Tibial nerve (tissue), 4 donors: ENCODE data around the gene TSSK6.

Experiments
- CTCF ChIP-seq, 5 experiments: fragments of 200-600 bp in 3 of 5; fragments of 450-650 bp in 2 of 5; sonication (generic) in 3 of 5; IDR thresholded peaks; one replicate each; pipeline ENCODE4 v1.5.1; 2016 to 2019; ENCODE audit warnings: antibody characterized with exemption in 5 of 5, mild to moderate bottlenecking in 3 of 5, moderate library complexity in 2 of 5
- EP300 ChIP-seq, 2 donors: sonication (generic); formaldehyde crosslinking; IDR thresholded peaks; one replicate each; pipeline ENCODE4 v1.6.1; 2017; ENCODE audit warnings: antibody characterized with exemption in 2 of 2, mild to moderate bottlenecking in 1 of 2
- POLR2A ChIP-seq, 2 donors: fragments of 450-650 bp; IDR thresholded peaks; one replicate each; pipeline ENCODE4 v1.6.1; 2017; ENCODE audit warnings: antibody characterized with exemption in 2 of 2, mild to moderate bottlenecking in 2 of 2, moderate library complexity in 2 of 2

GRCh38 chr19:19490214-19490968, 25.0 kb downstream of the TSSK6 start:
- TF ChIP-seq CTCF (IDR thresholded peaks at IDR 0.05) = peak; percentile 74 to 91 (median 83)
- no peak for TF ChIP-seq POLR2A (IDR thresholded peaks at IDR 0.05)
- TF ChIP-seq EP300 (IDR thresholded peaks at IDR 0.05) = no peak
